H9 (cell line): Measurements from ENCODE around the gene PDCD11. TPM values are rescaled to one million over a fixed set of nuclear protein-coding genes. Genes with fewer than 3 reads are reported as not detected.

Experiments used
- DNase-seq: peaks from one replicate; pipeline ENCODE4 v3.0.0-alpha.2; 2017
- H2AFZ ChIP-seq: one replicate; pipeline ENCODE4 v1.6.1; 2013; ENCODE audit warnings: mild to moderate bottlenecking, low read length, control low read depth, moderate library complexity
- H2AK5ac ChIP-seq: 2 replicates; pipeline ENCODE4 v1.6.1; 2013; ENCODE audit warnings: low read length, control low read depth, mixed read lengths; ENCODE audit not compliant: insufficient read length
- H2BK120ac ChIP-seq: one replicate; pipeline ENCODE4 v1.6.1; 2013; ENCODE audit warnings: low read depth, mild to moderate bottlenecking, low read length, control low read depth, inconsistent platforms; ENCODE audit not compliant: poor library complexity, severe bottlenecking
- H2BK12ac ChIP-seq: 2 replicates; pipeline ENCODE4 v1.6.1; 2013; ENCODE audit warnings: low read length, control low read depth, mixed read lengths, low read depth; ENCODE audit not compliant: insufficient read length
- H2BK15ac ChIP-seq: 2 replicates; pipeline ENCODE4 v1.6.1; 2013; ENCODE audit warnings: low read depth, low read length, control low read depth
- H2BK20ac ChIP-seq: one replicate; pipeline ENCODE4 v1.6.1; 2013; ENCODE audit warnings: low read depth, mild to moderate bottlenecking, low read length, control low read depth, inconsistent platforms; ENCODE audit not compliant: poor library complexity, severe bottlenecking
- H2BK5ac ChIP-seq: 2 replicates; pipeline ENCODE4 v1.6.1; 2013; ENCODE audit warnings: low read length, control low read depth, mixed read lengths; ENCODE audit not compliant: insufficient read length
- H3K14ac ChIP-seq: 2 replicates; pipeline ENCODE4 v1.6.1; 2013; ENCODE audit warnings: low read length, control low read depth; ENCODE audit not compliant: insufficient read depth
- H3K18ac ChIP-seq: 2 replicates; pipeline ENCODE4 v1.6.1; 2013; ENCODE audit warnings: low read depth, mild to moderate bottlenecking, mixed read lengths, low read length, control low read depth; ENCODE audit not compliant: insufficient read length
- H3K23ac ChIP-seq: 2 replicates; pipeline ENCODE4 v1.6.1; 2013; ENCODE audit warnings: low read length, control low read depth, mixed read lengths, low read depth; ENCODE audit not compliant: insufficient read length
- H3K23me2 ChIP-seq: 2 replicates; pipeline ENCODE4 v1.6.1; 2013; ENCODE audit warnings: low read depth, mild to moderate bottlenecking, mixed read lengths, low read length, control low read depth; ENCODE audit not compliant: insufficient read length, poor library complexity, severe bottlenecking
- H3K27ac ChIP-seq: 2 replicates; pipeline ENCODE4 v1.5.1; 2013; ENCODE audit warnings: low read length, control low read depth, mixed read lengths, low read depth; ENCODE audit not compliant: insufficient read length
- H3K27me3 ChIP-seq: 2 replicates; pipeline ENCODE4 v1.6.1; 2013; ENCODE audit warnings: low read length, control low read depth, inconsistent platforms; ENCODE audit not compliant: insufficient read depth
- H3K4ac ChIP-seq: 2 replicates; pipeline ENCODE4 v1.6.1; 2013; ENCODE audit warnings: low read depth, mild to moderate bottlenecking, control low read depth, inconsistent platforms, low read length, moderate library complexity
- H3K4me1 ChIP-seq: 2 replicates; pipeline ENCODE4 v1.6.1; 2013; ENCODE audit warnings: low read length, control low read depth, inconsistent platforms; ENCODE audit not compliant: insufficient read depth
- H3K4me2 ChIP-seq: 2 replicates; pipeline ENCODE4 v1.6.1; 2013; ENCODE audit warnings: low read length, control low read depth, mixed read lengths; ENCODE audit not compliant: insufficient read length, insufficient read depth
- H3K56ac ChIP-seq: 2 replicates; pipeline ENCODE4 v1.6.1; 2013; ENCODE audit warnings: low read depth, mild to moderate bottlenecking, mixed read lengths, low read length, control low read depth; ENCODE audit not compliant: insufficient read length
- H3K79me1 ChIP-seq: 2 replicates; pipeline ENCODE4 v1.6.1; 2013; ENCODE audit warnings: low read depth, mild to moderate bottlenecking, moderate library complexity, low read length, control low read depth, inconsistent platforms; ENCODE audit not compliant: insufficient read depth, poor library complexity, severe bottlenecking
- H3K79me2 ChIP-seq: 2 replicates; pipeline ENCODE4 v1.6.1; 2013; ENCODE audit warnings: low read length, control low read depth, inconsistent platforms; ENCODE audit not compliant: insufficient read depth
- H3K9ac ChIP-seq: 2 replicates; pipeline ENCODE4 v1.6.1; 2013; ENCODE audit warnings: low read length, control low read depth, mixed read lengths; ENCODE audit not compliant: insufficient read length; ENCODE audit errors: extremely low read depth
- H3K9me3 ChIP-seq: one replicate; pipeline ENCODE4 v1.6.1; 2013; ENCODE audit warnings: low read depth, low read length, inconsistent platforms; ENCODE audit not compliant: control insufficient read depth
- H3T11ph ChIP-seq: one replicate; pipeline ENCODE4 v1.6.1; 2013; ENCODE audit warnings: mild to moderate bottlenecking, low read length, control low read depth, inconsistent platforms
- H4K20me1 ChIP-seq: one replicate; pipeline ENCODE4 v1.6.1; 2013; ENCODE audit not compliant: control insufficient read depth, insufficient read length, insufficient read depth
- H4K5ac ChIP-seq: 2 replicates; pipeline ENCODE4 v1.6.1; 2013; ENCODE audit warnings: low read depth, mild to moderate bottlenecking, mixed read lengths, low read length, control low read depth; ENCODE audit not compliant: insufficient read length
- H4K8ac ChIP-seq: replicated peaks from 2 replicates; pipeline ENCODE4 v1.6.1; 2013; ENCODE audit warnings: low read length, control low read depth, mixed read lengths, low read depth; ENCODE audit not compliant: insufficient read length
- H4K91ac ChIP-seq: 2 replicates; pipeline ENCODE4 v1.6.1; 2013; ENCODE audit warnings: low read depth, mild to moderate bottlenecking, moderate library complexity, mixed read lengths, low read length, control low read depth; ENCODE audit not compliant: insufficient read length
- H3K27ac Mint-ChIP-seq, 3 experiments: 2 replicates in 2 of 3; 3 replicates in 1 of 3; pipeline ENCODE4 v1.8.0; 2020 to 2021; ENCODE audit warnings: mixed read lengths in 3 of 3, mild to moderate bottlenecking in 1 of 3, moderate library complexity in 1 of 3
- H3K27me3 Mint-ChIP-seq: 2 replicates; pipeline ENCODE4 v1.8.0; 2021; ENCODE audit warnings: low read depth, mild to moderate bottlenecking, moderate library complexity, mixed read lengths
- H3K36me3 Mint-ChIP-seq, 3 experiments: 2 replicates in 2 of 3; 3 replicates in 1 of 3; pipeline ENCODE4 v1.8.0; 2020 to 2021; ENCODE audit warnings: low read depth in 3 of 3, mixed read lengths in 3 of 3; ENCODE audit not compliant: insufficient read depth in 1 of 3
- H3K4me1 Mint-ChIP-seq, 2 experiments: 2 replicates each; pipeline ENCODE4 v1.8.0; 2020; ENCODE audit warnings: mixed read lengths in 2 of 2
- H3K4me3 Mint-ChIP-seq, 2 experiments: 2 replicates in 1 of 2; 3 replicates in 1 of 2; pipeline ENCODE4 v1.8.0; 2020 to 2021; ENCODE audit warnings: mild to moderate bottlenecking in 2 of 2, mixed read lengths in 2 of 2, moderate library complexity in 1 of 2
- H3K9me3 Mint-ChIP-seq, 2 experiments: 2 replicates in 1 of 2; 3 replicates in 1 of 2; pipeline ENCODE4 v1.8.0; 2020; ENCODE audit warnings: mild to moderate bottlenecking in 2 of 2, mixed read lengths in 2 of 2, moderate library complexity in 1 of 2
- WGBS: extraction: QIAGEN DNeasy Blood & Tissue Kit; methylation state at CpG from one replicate; pipeline ENCODE4 v1.1.7; 2013; ENCODE audit warnings: missing lambda C conversion rate, low lambda C conversion rate, mixed read lengths; ENCODE audit not compliant: insufficient read length; ENCODE audit errors: extremely low coverage; 5-methylcytosine and 5-hydroxymethylcytosine counted together
- total RNA-seq: library from RNA; stranded (reverse); gene quantifications from 2 replicates; pipeline ENCODE4 v1.2.1, GENCODE V29; 2021
- TF ChIP-seq, protein P1 (sequence below): fragments of 200-600 bp; sonication (generic); conservative IDR thresholded peaks from 3 replicates; pipeline ENCODE4 v1.8.0; 2021; ENCODE audit warnings: antibody characterized with exemption, mild to moderate bottlenecking

Gene PDCD11
- total RNA-seq, 1 experiment from 2014 or later = 99.5 TPM

GRCh38 chr10:103493362-103493915 is 97.0 kb downstream of the PDCD11 start, which contains the start of gene NEURL1:
Gene NEURL1 (plus strand): TSS chr10:103493705. CDS start chr10:103494388, 683 bp downstream.
- Histone ChIP-seq H3K23ac (no peak within 1 kb of the TSS), H3K4me1 (no peaks in the 10 kb centered on the region; the same call in 1 of the 2 replicates), H3K56ac (no peak within 1 kb of the TSS), H3K79me1 (no peaks in the 10 kb centered on the region), H2BK5ac (no peak within 1 kb of the TSS), H3K9me3 (no peaks in the 10 kb centered on the region), H2BK15ac (no peak within 1 kb of the TSS), H2AK5ac (no peak within 1 kb of the TSS), H3K79me2 (no peaks in the 10 kb centered on the region), H3K18ac (no peak within 1 kb of the TSS), H3K23me2 (peaks cover 4% of the 10 kb centered on the region), H3K9ac (no peak within 1 kb of the TSS), H2AFZ (no peak within 1 kb of the TSS), H2BK120ac (no peak within 1 kb of the TSS), H3K4me2 (peak within 1 kb of the TSS; percentile 39), H3K27me3 (peaks cover 10% of the 10 kb centered on the region; the same call in 1 of the 2 replicates), H4K91ac (no peak within 1 kb of the TSS), H2BK12ac (no peak within 1 kb of the TSS), H3K14ac (no peak within 1 kb of the TSS; the same call in 1 of the 2 replicates), H4K20me1 (no peaks in the 10 kb centered on the region), H4K5ac (no peak within 1 kb of the TSS), H3K4ac (no peak within 1 kb of the TSS), H2BK20ac (no peak within 1 kb of the TSS), H3K27ac (no peak within 1 kb of the TSS), H3T11ph (no peak within 1 kb of the TSS), H4K8ac (no peak within 1 kb of the TSS)
- TF ChIP-seq, protein P1, sequence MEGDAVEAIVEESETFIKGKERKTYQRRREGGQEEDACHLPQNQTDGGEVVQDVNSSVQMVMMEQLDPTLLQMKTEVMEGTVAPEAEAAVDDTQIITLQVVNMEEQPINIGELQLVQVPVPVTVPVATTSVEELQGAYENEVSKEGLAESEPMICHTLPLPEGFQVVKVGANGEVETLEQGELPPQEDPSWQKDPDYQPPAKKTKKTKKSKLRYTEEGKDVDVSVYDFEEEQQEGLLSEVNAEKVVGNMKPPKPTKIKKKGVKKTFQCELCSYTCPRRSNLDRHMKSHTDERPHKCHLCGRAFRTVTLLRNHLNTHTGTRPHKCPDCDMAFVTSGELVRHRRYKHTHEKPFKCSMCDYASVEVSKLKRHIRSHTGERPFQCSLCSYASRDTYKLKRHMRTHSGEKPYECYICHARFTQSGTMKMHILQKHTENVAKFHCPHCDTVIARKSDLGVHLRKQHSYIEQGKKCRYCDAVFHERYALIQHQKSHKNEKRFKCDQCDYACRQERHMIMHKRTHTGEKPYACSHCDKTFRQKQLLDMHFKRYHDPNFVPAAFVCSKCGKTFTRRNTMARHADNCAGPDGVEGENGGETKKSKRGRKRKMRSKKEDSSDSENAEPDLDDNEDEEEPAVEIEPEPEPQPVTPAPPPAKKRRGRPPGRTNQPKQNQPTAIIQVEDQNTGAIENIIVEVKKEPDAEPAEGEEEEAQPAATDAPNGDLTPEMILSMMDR = no peak
- Mint-ChIP-seq H3K27me3 (peaks cover 67% of the 10 kb centered on the region), H3K27ac (no peak within 1 kb of the TSS), H3K4me3 (peak within 1 kb of the TSS; percentile 74 to 85), H3K4me1 (peaks cover 17 to 21% of the 10 kb centered on the region in 2 experiments), H3K36me3 (no peaks in the 10 kb centered on the region), H3K9me3 (no peaks in the 10 kb centered on the region)
- peak; percentile 62 for DNase-seq
- WGBS = no CpG with 5 or more reads among the region's 65 CpGs
